Measurements from ENCODE around the gene DOCK7.

DOCK7 gene

GRCh38 chr1:62433861-62434617 is 254.1 kb downstream of the DOCK7 start:
- Histone ChIP-seq H2BK12ac (ENCODE audit: low read length) (no peak overlapping the region), H2BK120ac (ENCODE audit: insufficient read depth, low read length, poor library complexity) (no peak overlapping the region), H3K27ac (ENCODE audit: low read depth, low read length) (no peak overlapping the region), H4K91ac (ENCODE audit: low read depth, low read length) (no peak overlapping the region), H3K23ac (ENCODE audit: low read length) (no peak overlapping the region), H3K79me1 (ENCODE audit: low read length) (peaks cover 15% of the 10 kb centered on the region), H3K27me3 (ENCODE audit: insufficient read depth, low read length) (no peaks in the 10 kb centered on the region), H2AK5ac (ENCODE audit: low read length) (no peak overlapping the region), H3K9me3 (ENCODE audit: insufficient read depth, low read depth, low read length) (peaks cover 2% of the 10 kb centered on the region), H2BK5ac (ENCODE audit: low read depth, low read length, poor library complexity) (no peak overlapping the region), H3K4me2 (ENCODE audit: low read length) (no peak overlapping the region), H3K9ac (ENCODE audit: low read length) (no peak overlapping the region), H3K4ac (ENCODE audit: low read depth, low read length) (no peak overlapping the region), H4K12ac (ENCODE audit: low read depth, low read length) (no peak overlapping the region), H3K18ac (ENCODE audit: low read length) (no peak overlapping the region), H3K79me2 (ENCODE audit: control insufficient read depth, insufficient read depth, low read length, poor library complexity) (peaks cover 15% of the 10 kb centered on the region), H3K4me1 (ENCODE audit: control insufficient read depth in 1 of 2, insufficient read depth in 2 of 2, low read length in 2 of 2) (peaks cover 0 to 4% of the 10 kb centered on the region in 2 experiments), H4K8ac (ENCODE audit: low read depth, low read length) (no peak overlapping the region), H3K4me3 (ENCODE audit: low read depth, low read length) (no peak overlapping the region), H3K14ac (ENCODE audit: low read length) (no peak overlapping the region), H3K36me3 (ENCODE audit: control insufficient read depth in 1 of 2, insufficient read depth in 2 of 2, low read length in 2 of 2) (no peaks in the 10 kb centered on the region), H2AFZ (ENCODE audit: insufficient read depth, low read length, poor library complexity) (no peak overlapping the region)
- no CpG with 5 or more reads among the region's 10 CpGs for WGBS (ENCODE audit: extremely low coverage, insufficient coverage, insufficient read length)
- no peak for DNase-seq

- no peak overlapping the region for H3K18ac ChIP-seq (ENCODE audit: low read length)
- no peak overlapping the region for H3K4ac ChIP-seq (ENCODE audit: low read depth, low read length)
- H3K4me3 ChIP-seq (ENCODE audit: low read depth, low read length): no peak overlapping the region
- no peak overlapping the region for H4K91ac ChIP-seq (ENCODE audit: low read depth, low read length)
- peaks cover 1% of the 10 kb centered on the region for H3K9me3 ChIP-seq (ENCODE audit: insufficient read depth, low read depth, low read length)
- H2BK120ac ChIP-seq (ENCODE audit: insufficient read depth, low read length, poor library complexity): no peak overlapping the region
- no peak overlapping the region for H2BK5ac ChIP-seq (ENCODE audit: low read depth, low read length, poor library complexity)
- no peaks in the 10 kb centered on the region for H3K79me2 ChIP-seq (ENCODE audit: control insufficient read depth, insufficient read depth, low read length, poor library complexity)
- DNase-seq: no peak
- no peaks in the 10 kb centered on the region for H3K4me1 ChIP-seq (ENCODE audit: control insufficient read depth in 1 of 2, insufficient read depth in 2 of 2, low read length in 2 of 2)
- no CpG with 5 or more reads among the region's 2 CpGs for whole genome bisulfite sequencing (ENCODE audit: extremely low coverage, insufficient coverage, insufficient read length)
- no peak overlapping the region for H4K12ac ChIP-seq (ENCODE audit: low read depth, low read length)
- no peak overlapping the region for H3K4me2 ChIP-seq (ENCODE audit: low read length)
- H3K9ac ChIP-seq (ENCODE audit: low read length): no peak overlapping the region
- no peaks in the 10 kb centered on the region for H3K27me3 ChIP-seq (ENCODE audit: insufficient read depth, low read length)
- H2AFZ ChIP-seq (ENCODE audit: insufficient read depth, low read length, poor library complexity): no peak overlapping the region
- H3K36me3 ChIP-seq (ENCODE audit: control insufficient read depth in 1 of 2, insufficient read depth in 2 of 2, low read length in 2 of 2): no peaks in the 10 kb centered on the region
- H2AK5ac ChIP-seq (ENCODE audit: low read length): no peak overlapping the region
- H3K79me1 ChIP-seq (ENCODE audit: low read length): no peaks in the 10 kb centered on the region
- H3K27ac ChIP-seq (ENCODE audit: low read depth, low read length): no peak overlapping the region
- no peak overlapping the region for H3K23ac ChIP-seq (ENCODE audit: low read length)
- no peak overlapping the region for H2BK12ac ChIP-seq (ENCODE audit: low read length)
- no peak overlapping the region for H4K8ac ChIP-seq (ENCODE audit: low read depth, low read length)
- no peak overlapping the region for H3K14ac ChIP-seq (ENCODE audit: low read length)
These were observed 258.6 kb downstream of the DOCK7 start for GRCh38 chr1:62429581-62429980.

GRCh38 chr1:62428351-62428750 is 259.8 kb downstream of the DOCK7 start:
- H4K91ac ChIP-seq (ENCODE audit: low read depth, low read length): no peak overlapping the region

GRCh38 chr1:62426794-62427193 is 261.4 kb downstream of the DOCK7 start:
- WGBS (ENCODE audit: extremely low coverage, insufficient coverage, insufficient read length): no CpG with 5 or more reads among the region's 1 CpG
- no peak overlapping the region for H4K8ac ChIP-seq (ENCODE audit: low read depth, low read length)
- DNase-seq: no peak

More at GRCh38 chr1:62428351-62428750, 259.8 kb downstream of the DOCK7 start:
- H3K18ac ChIP-seq (ENCODE audit: low read length): no peak overlapping the region
- no peak overlapping the region for H3K4me3 ChIP-seq (ENCODE audit: low read depth, low read length)
- H2BK12ac ChIP-seq (ENCODE audit: low read length): no peak overlapping the region
- no peak overlapping the region for H2AK5ac ChIP-seq (ENCODE audit: low read length)
- no peak overlapping the region for H4K12ac ChIP-seq (ENCODE audit: low read depth, low read length)
- H4K8ac ChIP-seq (ENCODE audit: low read depth, low read length): no peak overlapping the region
- no peak overlapping the region for H3K14ac ChIP-seq (ENCODE audit: low read length)
- no peak overlapping the region for H2AFZ ChIP-seq (ENCODE audit: insufficient read depth, low read length, poor library complexity)
- no peaks in the 10 kb centered on the region for H3K79me1 ChIP-seq (ENCODE audit: low read length)
- DNase-seq: no peak
- H3K9me3 ChIP-seq (ENCODE audit: insufficient read depth, low read depth, low read length): no peaks in the 10 kb centered on the region
- no peak overlapping the region for H3K23ac ChIP-seq (ENCODE audit: low read length)
- H2BK5ac ChIP-seq (ENCODE audit: low read depth, low read length, poor library complexity): no peak overlapping the region
- H2BK120ac ChIP-seq (ENCODE audit: insufficient read depth, low read length, poor library complexity): no peak overlapping the region
- no peak overlapping the region for H3K4me2 ChIP-seq (ENCODE audit: low read length)
- H3K9ac ChIP-seq (ENCODE audit: low read length): no peak overlapping the region
- no peak overlapping the region for H3K4ac ChIP-seq (ENCODE audit: low read depth, low read length)
- H3K27ac ChIP-seq (ENCODE audit: low read depth, low read length): no peak overlapping the region
- H3K27me3 ChIP-seq (ENCODE audit: insufficient read depth, low read length): no peaks in the 10 kb centered on the region
- WGBS (ENCODE audit: extremely low coverage, insufficient coverage, insufficient read length): no CpG with 5 or more reads among the region's 4 CpGs
- no peaks in the 10 kb centered on the region for H3K36me3 ChIP-seq (ENCODE audit: control insufficient read depth in 1 of 2, insufficient read depth in 2 of 2, low read length in 2 of 2)
- no peaks in the 10 kb centered on the region for H3K4me1 ChIP-seq (ENCODE audit: control insufficient read depth in 1 of 2, insufficient read depth in 2 of 2, low read length in 2 of 2)
- no peaks in the 10 kb centered on the region for H3K79me2 ChIP-seq (ENCODE audit: control insufficient read depth, insufficient read depth, low read length, poor library complexity)

More at GRCh38 chr1:62426794-62427193, 261.4 kb downstream of the DOCK7 start:
- H3K27me3 ChIP-seq (ENCODE audit: insufficient read depth, low read length): no peaks in the 10 kb centered on the region
- H3K9ac ChIP-seq (ENCODE audit: low read length): no peak overlapping the region
- H3K4me1 ChIP-seq (ENCODE audit: control insufficient read depth in 1 of 2, insufficient read depth in 2 of 2, low read length in 2 of 2): no peaks in the 10 kb centered on the region
- H3K4ac ChIP-seq (ENCODE audit: low read depth, low read length): no peak overlapping the region
- no peak overlapping the region for H3K23ac ChIP-seq (ENCODE audit: low read length)
- H2AFZ ChIP-seq (ENCODE audit: insufficient read depth, low read length, poor library complexity): no peak overlapping the region
- H2BK5ac ChIP-seq (ENCODE audit: low read depth, low read length, poor library complexity): no peak overlapping the region
- H2AK5ac ChIP-seq (ENCODE audit: low read length): no peak overlapping the region
- H3K79me2 ChIP-seq (ENCODE audit: control insufficient read depth, insufficient read depth, low read length, poor library complexity): no peaks in the 10 kb centered on the region
- no peak overlapping the region for H4K12ac ChIP-seq (ENCODE audit: low read depth, low read length)
- no peak overlapping the region for H3K18ac ChIP-seq (ENCODE audit: low read length)
- H3K9me3 ChIP-seq (ENCODE audit: insufficient read depth, low read depth, low read length): no peaks in the 10 kb centered on the region
- H3K79me1 ChIP-seq (ENCODE audit: low read length): no peaks in the 10 kb centered on the region
- H2BK12ac ChIP-seq (ENCODE audit: low read length): no peak overlapping the region
- H2BK120ac ChIP-seq (ENCODE audit: insufficient read depth, low read length, poor library complexity): no peak overlapping the region
- H3K14ac ChIP-seq (ENCODE audit: low read length): no peak overlapping the region
- H3K4me3 ChIP-seq (ENCODE audit: low read depth, low read length): no peak overlapping the region
- H3K4me2 ChIP-seq (ENCODE audit: low read length): no peak overlapping the region
- H3K36me3 ChIP-seq (ENCODE audit: control insufficient read depth in 1 of 2, insufficient read depth in 2 of 2, low read length in 2 of 2): no peaks in the 10 kb centered on the region
- H4K91ac ChIP-seq (ENCODE audit: low read depth, low read length): no peak overlapping the region
- H3K27ac ChIP-seq (ENCODE audit: low read depth, low read length): no peak overlapping the region
